ENCODE measurements around the gene OLFML2B.

The OLFML2B gene

DNA sequence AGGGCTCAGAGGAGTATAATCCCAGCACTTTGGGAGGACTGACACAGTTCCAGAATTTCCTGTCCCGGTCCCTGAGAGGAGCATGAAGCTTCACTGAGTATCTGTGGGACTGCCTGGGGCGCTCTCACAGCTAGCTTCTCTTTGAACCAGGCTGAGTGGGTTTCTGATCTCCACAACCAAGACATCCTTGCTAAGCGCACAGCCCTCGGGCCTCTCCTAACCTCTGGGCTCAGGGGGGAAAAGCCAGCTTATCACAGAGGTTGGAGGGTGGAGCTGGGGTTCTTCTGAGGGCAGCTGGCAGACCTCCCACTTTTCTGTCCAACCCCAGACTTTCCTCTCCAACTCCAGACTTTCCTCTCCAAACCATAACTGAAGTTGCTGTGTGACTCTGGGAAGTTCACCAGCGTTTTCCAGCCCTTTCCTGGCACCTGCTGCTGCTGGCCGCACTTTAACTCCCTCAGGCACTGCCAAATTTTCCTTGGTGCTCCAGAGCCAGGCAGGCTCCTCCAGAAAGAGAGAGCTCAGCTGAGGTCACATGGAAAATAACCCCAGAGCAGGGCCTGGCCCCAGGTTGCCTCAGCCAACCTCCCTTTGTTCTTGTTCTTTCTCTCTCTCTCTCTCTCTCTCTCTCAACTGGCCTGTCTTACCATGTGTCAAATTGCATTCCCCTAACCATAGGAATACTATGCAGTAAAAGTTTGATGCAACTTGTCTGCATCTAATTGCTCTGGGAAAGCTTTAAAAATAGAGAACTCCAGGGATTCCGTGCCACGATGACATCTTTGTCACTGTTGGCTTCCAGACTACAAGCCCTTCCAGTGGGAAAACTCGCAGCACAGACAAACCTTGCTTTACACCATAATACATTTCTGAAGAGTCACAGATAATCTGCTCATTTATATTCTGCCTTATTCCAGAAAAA is 49.5 kb downstream of the OLFML2B start:
- no peak for DNase-seq

DNA sequence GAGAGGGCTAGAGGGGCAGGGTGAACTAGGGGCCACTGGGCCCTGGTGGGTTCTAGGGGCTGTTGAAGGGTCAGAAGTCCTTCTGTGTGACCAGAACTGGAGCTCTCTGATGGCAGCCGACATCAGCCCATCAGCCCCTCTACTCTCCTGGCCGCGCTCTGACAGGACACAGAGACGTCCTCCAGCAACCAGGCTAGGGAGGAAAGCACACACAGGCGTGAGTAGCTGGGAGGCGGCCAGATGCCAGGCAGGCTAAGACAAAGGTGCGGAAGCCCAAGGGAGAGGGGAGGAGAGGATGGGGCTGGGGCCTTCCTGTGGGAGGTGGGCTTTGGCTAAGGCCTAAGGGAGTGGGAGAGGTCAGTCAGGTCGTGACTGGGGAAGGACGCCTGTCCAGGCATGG is 50.8 kb downstream of the OLFML2B start:
- no peak for DNase-seq

DNA sequence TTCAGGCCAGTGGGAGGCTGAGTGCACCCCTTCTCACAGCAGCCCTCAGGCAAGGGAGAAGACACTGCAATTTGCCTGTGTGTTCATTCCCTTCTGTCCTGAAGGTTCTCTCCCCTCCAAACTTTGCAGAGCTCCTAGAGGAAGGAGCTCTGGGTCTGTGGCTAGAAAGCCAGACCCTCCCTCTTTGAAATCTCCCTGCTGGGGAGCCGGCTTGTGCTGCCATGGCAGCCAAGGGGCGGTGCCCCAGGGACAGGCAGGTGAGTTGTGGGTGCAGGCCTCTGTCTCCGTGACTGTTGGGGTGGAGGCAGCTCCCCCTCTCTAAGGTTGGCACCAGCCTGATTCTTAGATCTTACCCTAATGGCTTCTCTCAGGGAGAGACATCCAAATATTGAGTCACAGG is 53.0 kb downstream of the OLFML2B start:
- DNase-seq = no peak

- DNase-seq = no peak
These were observed 53.6 kb downstream of the OLFML2B start for GRCh38 chr1:161970036-161970435.

GRCh38 chr1:161966067-161966466 is 57.6 kb downstream of the OLFML2B start:
- DNase-seq = no peak

DNA sequence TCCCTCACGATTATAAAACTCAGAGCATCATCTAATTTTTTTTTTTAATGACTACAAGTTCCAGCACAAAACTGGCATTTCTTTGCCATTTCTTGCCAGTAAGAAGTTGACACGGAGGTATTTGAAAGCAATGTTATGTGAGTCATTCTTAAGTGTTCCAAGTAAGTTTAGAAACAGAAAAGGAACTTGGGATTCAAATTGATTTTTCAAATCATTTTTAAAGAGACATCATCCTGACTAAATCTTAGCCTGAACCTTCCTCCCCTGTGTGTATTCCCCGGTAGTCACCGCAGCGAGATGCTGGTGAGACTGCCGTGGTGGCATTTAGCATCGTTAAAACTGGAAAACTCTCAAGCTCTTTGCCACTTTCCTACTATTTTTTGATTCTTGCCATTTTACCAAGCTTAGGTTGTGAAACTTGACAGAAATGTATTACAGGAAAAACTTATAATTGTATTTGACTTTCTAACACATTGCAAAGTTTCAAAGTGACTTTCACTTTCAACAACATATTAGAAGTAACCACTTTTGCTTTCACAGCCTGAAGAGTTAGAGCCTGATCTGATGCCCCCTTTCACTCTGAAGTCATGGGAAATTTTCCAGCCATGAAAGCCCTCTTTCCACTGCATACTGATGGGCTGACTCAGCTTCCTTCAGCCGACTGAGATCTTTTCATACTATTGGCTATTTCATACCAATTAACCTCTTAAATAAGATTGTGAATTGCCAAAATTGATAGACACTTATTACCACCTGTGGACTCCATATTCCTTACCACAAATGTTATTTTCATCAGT is 61.4 kb downstream of the OLFML2B start:
- DNase-seq = no peak

DNA sequence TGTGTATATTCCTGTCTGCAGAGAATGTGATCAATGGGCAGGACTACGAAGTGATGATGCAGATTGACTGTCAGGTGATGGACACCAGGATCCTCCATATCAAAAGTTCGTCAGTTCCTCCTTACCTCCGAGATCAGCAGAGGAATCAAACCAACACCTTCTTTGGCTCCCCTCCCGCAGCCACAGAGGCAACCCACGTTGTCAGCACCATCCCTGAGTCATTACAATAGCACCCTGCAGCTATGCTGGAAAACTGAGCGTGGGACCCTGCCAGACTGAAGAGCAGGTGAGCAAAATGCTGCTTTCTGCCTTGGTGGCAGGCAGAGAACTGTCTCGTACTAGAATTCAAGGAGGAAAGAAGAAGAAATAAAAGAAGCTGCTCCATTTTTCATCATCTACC is 65.2 kb downstream of the OLFML2B start:
- no peak for DNase-seq

DNA sequence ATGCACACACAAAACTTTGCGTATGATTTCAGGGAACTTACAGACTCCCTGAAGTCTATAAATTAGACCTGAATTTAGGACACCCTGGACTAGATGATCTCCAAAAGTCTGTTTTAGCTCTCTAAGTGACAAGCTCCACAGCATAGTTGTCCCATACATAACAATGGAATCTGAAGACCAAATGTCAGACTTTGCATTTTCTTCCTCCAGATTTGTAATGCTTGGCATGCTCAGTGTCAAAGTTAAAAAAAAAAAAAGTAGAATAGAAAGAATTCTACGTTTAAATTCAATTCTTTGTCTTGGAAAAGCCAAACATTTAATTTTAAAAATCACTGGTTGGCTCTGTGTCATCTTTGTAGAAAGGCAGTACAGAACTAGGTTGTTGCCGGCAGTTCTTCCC is 66.7 kb downstream of the OLFML2B start:
- no peak for DNase-seq

DNA sequence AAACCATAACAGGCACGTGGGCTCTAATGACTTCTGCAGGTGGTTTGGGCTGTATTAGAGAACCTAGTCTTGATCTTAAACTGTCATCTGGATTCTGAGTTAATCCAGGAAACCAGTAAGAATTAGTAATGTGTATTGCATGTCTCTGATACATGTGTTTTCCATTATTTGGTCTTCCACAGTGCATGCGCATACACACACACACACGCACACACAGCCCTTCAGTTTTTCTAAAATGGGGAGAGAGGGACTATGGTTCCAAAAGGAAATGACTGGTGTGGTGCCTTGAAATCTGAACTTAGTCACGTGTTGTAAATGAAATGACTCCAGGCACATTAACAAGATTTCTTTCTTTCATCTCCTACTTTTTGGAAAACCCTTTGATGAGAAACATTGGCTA is 67.6 kb downstream of the OLFML2B start:
- DNase-seq = no peak

DNA sequence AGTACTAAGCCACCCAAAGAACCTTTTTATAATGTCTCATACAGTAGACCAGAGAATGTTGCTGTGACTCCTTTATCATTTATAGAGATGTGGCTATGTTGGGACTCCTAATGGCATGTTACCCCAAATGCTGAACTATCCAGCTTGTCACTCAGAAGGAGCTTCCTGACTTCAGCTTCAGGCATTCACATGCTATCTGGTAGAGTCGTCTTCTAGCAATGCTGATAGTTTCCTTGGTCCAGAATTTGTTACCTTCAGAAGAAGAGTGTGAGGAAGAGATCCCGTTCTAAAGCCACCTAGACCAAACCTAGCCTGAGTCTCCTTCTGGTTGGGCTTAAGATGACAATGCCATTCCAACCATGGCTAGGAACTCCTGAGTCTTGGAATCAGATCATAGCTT is 68.1 kb downstream of the OLFML2B start:
- no peak for DNase-seq

- no peak for DNase-seq
These were observed 69.2 kb downstream of the OLFML2B start for GRCh38 chr1:161954466-161954865.

- no peak for DNase-seq
These were observed 69.6 kb downstream of the OLFML2B start for GRCh38 chr1:161954050-161954449.

GRCh38 chr1:161953256-161953920 is 70.3 kb downstream of the OLFML2B start:
- DNase-seq = no peak

GRCh38 chr1:161952607-161953172 is 71.0 kb downstream of the OLFML2B start:
- DNase-seq = no peak

DNA sequence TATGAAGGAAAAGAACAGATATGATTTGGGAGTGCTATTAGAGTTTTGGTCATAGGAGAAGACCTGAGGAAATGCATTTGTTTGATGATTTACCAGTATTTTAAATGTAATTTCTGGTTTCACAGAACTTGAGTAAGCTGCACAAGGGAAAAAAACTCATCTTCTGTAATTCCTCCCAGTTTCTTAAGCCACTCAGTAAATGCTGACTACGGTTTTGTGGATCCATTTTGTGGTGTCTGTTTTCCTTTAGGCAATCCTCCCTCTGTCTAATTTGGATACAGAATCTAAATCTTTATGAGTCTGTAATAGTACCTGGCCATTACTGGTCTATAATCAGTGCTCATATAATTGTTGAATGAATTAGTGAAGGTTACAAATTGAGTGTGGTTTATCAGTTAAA is 72.0 kb downstream of the OLFML2B start:
- no peak for DNase-seq

DNA sequence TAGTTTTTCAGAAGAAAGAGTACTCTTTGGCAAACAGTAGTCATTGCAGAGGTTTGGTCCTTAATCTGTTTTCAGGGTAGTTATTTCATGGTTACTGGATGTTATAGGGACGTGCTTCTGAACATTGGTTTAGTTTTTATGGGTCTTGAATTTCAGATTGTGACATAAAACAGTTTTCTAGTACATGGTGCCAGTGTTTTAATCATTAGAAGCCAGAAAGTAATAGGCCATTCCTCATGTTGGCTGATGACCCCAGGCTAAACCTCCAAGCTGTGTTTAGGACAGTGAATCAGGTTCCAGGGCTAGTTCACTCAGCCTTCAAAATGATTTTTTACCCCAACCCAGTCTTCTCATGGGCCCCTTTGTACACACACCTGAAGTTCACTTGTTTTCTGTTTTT is 73.3 kb downstream of the OLFML2B start:
- no peak for DNase-seq

DNA sequence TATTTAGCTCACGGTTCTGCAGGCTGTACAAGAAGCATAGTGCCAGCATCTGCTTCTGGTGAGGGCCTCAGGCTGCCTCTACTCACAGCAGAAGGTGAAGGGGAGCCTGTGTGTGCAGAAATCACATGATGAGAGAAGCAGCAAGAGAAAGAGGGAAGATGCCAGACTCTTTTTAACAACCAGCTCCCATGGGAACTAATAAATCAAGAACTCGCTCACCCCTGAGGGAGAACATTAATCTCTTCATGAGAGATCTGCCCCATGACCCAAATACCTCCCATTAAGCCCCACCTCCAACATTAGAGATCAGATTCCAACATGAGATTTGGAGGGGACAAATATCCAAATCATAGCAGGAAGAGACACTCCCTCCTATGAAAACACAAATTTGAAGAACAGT is 74.1 kb downstream of the OLFML2B start:
- no peak for DNase-seq

GRCh38 chr1:161948435-161948834 is 75.2 kb downstream of the OLFML2B start:
- no peak for DNase-seq

- DNase-seq = no peak
These were observed 77.3 kb downstream of the OLFML2B start for GRCh38 chr1:161946071-161946987.

DNA sequence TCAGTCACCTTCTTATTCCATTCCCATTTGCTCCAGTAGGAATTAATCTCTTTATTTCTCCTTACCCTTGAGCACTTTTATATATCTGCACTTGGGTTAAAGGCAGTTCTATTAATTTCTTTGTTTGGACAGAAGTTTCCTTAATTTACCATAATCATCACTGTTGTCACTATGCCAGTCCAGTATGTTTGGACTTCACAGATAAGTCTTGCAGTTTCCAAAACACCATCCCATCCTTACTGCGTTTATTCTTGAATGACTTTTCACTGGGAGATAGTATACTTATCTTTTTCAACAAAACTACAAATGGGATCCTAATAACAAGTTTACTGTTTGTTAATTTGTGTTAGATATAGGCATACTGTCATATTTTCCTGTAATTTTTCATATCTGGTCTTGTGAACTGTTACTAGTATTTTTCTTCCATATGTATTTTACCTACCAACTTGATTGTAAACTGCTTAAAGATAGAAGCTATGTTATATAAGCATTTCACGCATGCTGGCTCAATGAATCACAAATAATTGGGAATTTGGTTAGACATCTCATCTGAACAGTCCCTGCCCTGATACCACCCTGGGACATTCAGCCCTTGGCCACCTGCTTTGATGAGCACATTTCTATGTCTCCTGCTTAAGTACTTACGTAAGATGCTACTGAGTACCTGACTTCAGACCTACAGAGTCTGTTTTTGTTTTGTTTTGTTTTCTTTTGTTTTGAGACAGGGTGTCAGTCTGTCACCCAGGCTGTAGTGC is 78.2 kb downstream of the OLFML2B start:
- DNase-seq = no peak

- DNase-seq = no peak
These were observed 79.3 kb downstream of the OLFML2B start for GRCh38 chr1:161944381-161944780.

Measured in NCI-H2107 (cell line).